GM19193 (cell line): Measurements from ENCODE around the gene ARHGEF7.

Experiments
- POLR2A ChIP-seq: IDR thresholded peaks from 4 replicates; pipeline ENCODE4 v1.6.1; 2011; ENCODE audit not compliant: insufficient read depth, insufficient read length; ENCODE audit errors: extremely low read depth

The ARHGEF7 gene

GRCh38 chr13:111256946-111257345, 141.8 kb downstream of the ARHGEF7 start:
- TF ChIP-seq POLR2A, result no peak

- no peak for TF ChIP-seq POLR2A
These were observed 143.5 kb downstream of the ARHGEF7 start for GRCh38 chr13:111258637-111259036.

GRCh38 chr13:111259058-111259457, 143.9 kb downstream of the ARHGEF7 start:
- no peak for TF ChIP-seq POLR2A

- TF ChIP-seq POLR2A, result no peak
These were observed 146.2 kb downstream of the ARHGEF7 start for GRCh38 chr13:111261326-111261725.

- TF ChIP-seq POLR2A, result no peak
These were observed 147.2 kb downstream of the ARHGEF7 start for GRCh38 chr13:111262281-111262680.

GRCh38 chr13:111262715-111263114, 147.6 kb downstream of the ARHGEF7 start:
- no peak for TF ChIP-seq POLR2A

GRCh38 chr13:111263566-111263965, 148.5 kb downstream of the ARHGEF7 start:
- no peak for TF ChIP-seq POLR2A

GRCh38 chr13:111265006-111265700, 150.0 kb downstream of the ARHGEF7 start:
- TF ChIP-seq POLR2A, result no peak

GRCh38 chr13:111265701-111266035, 150.6 kb downstream of the ARHGEF7 start:
- no peak for TF ChIP-seq POLR2A

- no peak for TF ChIP-seq POLR2A
These were observed 152.1 kb downstream of the ARHGEF7 start for GRCh38 chr13:111267205-111267604.

- no peak for TF ChIP-seq POLR2A
These were observed 152.7 kb downstream of the ARHGEF7 start for GRCh38 chr13:111267784-111268183.

- TF ChIP-seq POLR2A, result no peak
These were observed 154.4 kb downstream of the ARHGEF7 start for GRCh38 chr13:111269508-111269907.

GRCh38 chr13:111270126-111270525, 155.0 kb downstream of the ARHGEF7 start:
- no peak for TF ChIP-seq POLR2A

GRCh38 chr13:111270765-111271698, 155.9 kb downstream of the ARHGEF7 start:
- TF ChIP-seq POLR2A, result no peak

GRCh38 chr13:111272117-111272516, 157.0 kb downstream of the ARHGEF7 start:
- TF ChIP-seq POLR2A, result no peak

- no peak for TF ChIP-seq POLR2A
These were observed 160.3 kb downstream of the ARHGEF7 start for GRCh38 chr13:111275382-111275781.

GRCh38 chr13:111275995-111276618, 161.0 kb downstream of the ARHGEF7 start:
- no peak for TF ChIP-seq POLR2A

GRCh38 chr13:111278258-111278657, 163.1 kb downstream of the ARHGEF7 start:
- no peak for TF ChIP-seq POLR2A
